SK-N-SH (cell line): ENCODE results near the gene PPT2. TPM values are rescaled to one million over a fixed set of nuclear protein-coding genes. Genes with fewer than 3 reads are reported as not detected.

Experiments
- ELF1 ChIP-seq: IDR thresholded peaks from 2 replicates; pipeline ENCODE4 v1.4.0; 2012
- GABPA ChIP-seq: IDR thresholded peaks from 2 replicates; pipeline ENCODE4 v1.4.0; 2012; ENCODE audit warnings: low read depth, mild to moderate bottlenecking
- GATA2 ChIP-seq: sonication (generic); formaldehyde crosslinking; IDR thresholded peaks from 2 replicates; pipeline ENCODE4 v1.5.0; 2020; ENCODE audit warnings: mild to moderate bottlenecking, missing genetic modification reagents
- RAD21 ChIP-seq: IDR thresholded peaks from 2 replicates; pipeline ENCODE4 v1.6.1; 2012; ENCODE audit warnings: mild to moderate bottlenecking, low read length
- RCOR1 ChIP-seq: fragments of 150-350 bp; IDR thresholded peaks from 2 replicates; pipeline ENCODE4 v1.6.1; 2017; ENCODE audit warnings: antibody characterized with exemption, low read length
- RXRA ChIP-seq: IDR thresholded peaks from 2 replicates; pipeline ENCODE4 v1.4.0; 2012; ENCODE audit warnings: low read depth, mild to moderate bottlenecking, borderline replicate concordance
- SIN3A ChIP-seq: IDR thresholded peaks from 2 replicates; pipeline ENCODE4 v1.6.1; 2012; ENCODE audit warnings: low read depth, mild to moderate bottlenecking, low read length, moderate library complexity, borderline replicate concordance
- TEAD4 ChIP-seq: IDR thresholded peaks from 2 replicates; pipeline ENCODE4 v1.4.0; 2012; ENCODE audit warnings: mild to moderate bottlenecking, borderline replicate concordance; ENCODE audit not compliant: insufficient read depth
- polyA plus RNA-seq, 3 experiments: library from polyadenylated mRNA; depleted of rRNA; stranded (reverse); fragments of >200 nt; gene quantifications; 2 replicates each; pipeline ENCODE4 v1.2.3, GENCODE V29; 2012
- TF ChIP-seq, protein P1 (sequence below): fragments of 150-350 bp; IDR thresholded peaks from 2 replicates; pipeline ENCODE4 v1.6.1; 2017; ENCODE audit warnings: antibody characterized with exemption, low read length, low read depth, borderline replicate concordance
- TF ChIP-seq, protein P2 (sequence below): fragments of 150-350 bp; IDR thresholded peaks from 2 replicates; pipeline ENCODE4 v1.6.1; 2016; ENCODE audit warnings: mild to moderate bottlenecking, low read depth, low read length
- TF ChIP-seq, protein P3 (sequence below): IDR thresholded peaks from 2 replicates; pipeline ENCODE4 v1.4.0; 2012; ENCODE audit warnings: low read depth, borderline replicate concordance
- TF ChIP-seq, protein P4 (sequence below): IDR thresholded peaks from 2 replicates; pipeline ENCODE4 v1.4.0; 2012; ENCODE audit warnings: low read depth
- TF ChIP-seq, protein P5 (sequence below): IDR thresholded peaks from 2 replicates; pipeline ENCODE4 v1.6.1; 2012; ENCODE audit warnings: mild to moderate bottlenecking, low read depth, low read length, moderate library complexity

Gene PPT2
- polyA plus RNA-seq, 1 of the 3 experiments (the other 2 are of a cell fraction): 32.7 TPM

DNA sequence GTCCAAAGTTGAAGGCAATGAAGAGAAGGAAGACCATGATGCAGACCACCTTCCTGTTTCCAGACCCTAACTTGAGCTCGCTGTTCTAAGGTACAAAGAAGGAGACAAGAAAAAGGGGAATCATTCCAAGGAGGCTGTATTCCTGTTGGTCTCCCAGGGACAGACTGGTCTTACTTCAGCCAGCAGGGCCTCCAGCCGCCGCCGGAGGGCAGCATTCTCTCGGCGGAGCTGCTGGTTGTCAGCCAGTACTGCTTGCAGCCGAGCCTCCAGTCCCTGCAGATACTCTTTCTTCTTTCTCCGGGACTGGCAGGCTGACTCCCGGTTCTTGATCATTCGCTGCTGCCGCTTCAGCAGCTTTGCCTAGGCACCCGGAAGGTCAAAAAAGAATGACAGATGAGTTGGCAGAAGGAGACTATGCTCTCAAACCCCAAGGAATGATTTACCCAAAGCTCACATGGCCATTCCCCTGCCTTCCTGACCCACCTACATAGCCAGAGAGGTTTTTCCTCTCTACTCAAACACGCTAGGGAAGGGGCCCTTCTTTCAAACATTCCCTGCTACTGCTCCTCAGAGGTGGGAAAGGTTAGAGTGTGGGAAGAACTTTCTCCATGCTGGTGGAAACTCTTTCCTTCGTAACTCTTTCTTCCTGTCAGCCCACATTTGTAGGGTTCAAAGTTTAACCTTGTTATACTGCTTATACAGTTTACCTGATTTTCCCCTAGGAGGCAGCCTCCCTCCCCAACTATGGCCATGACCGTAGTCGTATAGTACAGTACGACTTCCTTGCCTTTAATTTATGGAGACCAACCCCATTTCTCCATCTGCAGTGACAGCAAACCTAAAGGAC is 34.9 kb upstream of the PPT2 start (continued):
- TF ChIP-seq GATA2: no peak
- no peak for TF ChIP-seq GABPA
- TF ChIP-seq, protein P1, sequence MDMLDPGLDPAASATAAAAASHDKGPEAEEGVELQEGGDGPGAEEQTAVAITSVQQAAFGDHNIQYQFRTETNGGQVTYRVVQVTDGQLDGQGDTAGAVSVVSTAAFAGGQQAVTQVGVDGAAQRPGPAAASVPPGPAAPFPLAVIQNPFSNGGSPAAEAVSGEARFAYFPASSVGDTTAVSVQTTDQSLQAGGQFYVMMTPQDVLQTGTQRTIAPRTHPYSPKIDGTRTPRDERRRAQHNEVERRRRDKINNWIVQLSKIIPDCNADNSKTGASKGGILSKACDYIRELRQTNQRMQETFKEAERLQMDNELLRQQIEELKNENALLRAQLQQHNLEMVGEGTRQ: no peak
- TF ChIP-seq, protein P2, sequence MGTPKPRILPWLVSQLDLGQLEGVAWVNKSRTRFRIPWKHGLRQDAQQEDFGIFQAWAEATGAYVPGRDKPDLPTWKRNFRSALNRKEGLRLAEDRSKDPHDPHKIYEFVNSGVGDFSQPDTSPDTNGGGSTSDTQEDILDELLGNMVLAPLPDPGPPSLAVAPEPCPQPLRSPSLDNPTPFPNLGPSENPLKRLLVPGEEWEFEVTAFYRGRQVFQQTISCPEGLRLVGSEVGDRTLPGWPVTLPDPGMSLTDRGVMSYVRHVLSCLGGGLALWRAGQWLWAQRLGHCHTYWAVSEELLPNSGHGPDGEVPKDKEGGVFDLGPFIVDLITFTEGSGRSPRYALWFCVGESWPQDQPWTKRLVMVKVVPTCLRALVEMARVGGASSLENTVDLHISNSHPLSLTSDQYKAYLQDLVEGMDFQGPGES: no peak
- no peak for TF ChIP-seq TEAD4
- TF ChIP-seq, protein P3, sequence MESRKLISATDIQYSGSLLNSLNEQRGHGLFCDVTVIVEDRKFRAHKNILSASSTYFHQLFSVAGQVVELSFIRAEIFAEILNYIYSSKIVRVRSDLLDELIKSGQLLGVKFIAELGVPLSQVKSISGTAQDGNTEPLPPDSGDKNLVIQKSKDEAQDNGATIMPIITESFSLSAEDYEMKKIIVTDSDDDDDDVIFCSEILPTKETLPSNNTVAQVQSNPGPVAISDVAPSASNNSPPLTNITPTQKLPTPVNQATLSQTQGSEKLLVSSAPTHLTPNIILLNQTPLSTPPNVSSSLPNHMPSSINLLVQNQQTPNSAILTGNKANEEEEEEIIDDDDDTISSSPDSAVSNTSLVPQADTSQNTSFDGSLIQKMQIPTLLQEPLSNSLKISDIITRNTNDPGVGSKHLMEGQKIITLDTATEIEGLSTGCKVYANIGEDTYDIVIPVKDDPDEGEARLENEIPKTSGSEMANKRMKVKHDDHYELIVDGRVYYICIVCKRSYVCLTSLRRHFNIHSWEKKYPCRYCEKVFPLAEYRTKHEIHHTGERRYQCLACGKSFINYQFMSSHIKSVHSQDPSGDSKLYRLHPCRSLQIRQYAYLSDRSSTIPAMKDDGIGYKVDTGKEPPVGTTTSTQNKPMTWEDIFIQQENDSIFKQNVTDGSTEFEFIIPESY: no peak
- TF ChIP-seq RXRA: no peak
- peak; percentile 90 for TF ChIP-seq RAD21
- TF ChIP-seq ELF1: no peak
- peak; percentile 65; the same call in 1 of the 2 replicates for TF ChIP-seq SIN3A
- TF ChIP-seq, protein P4, sequence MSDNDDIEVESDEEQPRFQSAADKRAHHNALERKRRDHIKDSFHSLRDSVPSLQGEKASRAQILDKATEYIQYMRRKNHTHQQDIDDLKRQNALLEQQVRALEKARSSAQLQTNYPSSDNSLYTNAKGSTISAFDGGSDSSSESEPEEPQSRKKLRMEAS: no peak
- TF ChIP-seq, protein P5, sequence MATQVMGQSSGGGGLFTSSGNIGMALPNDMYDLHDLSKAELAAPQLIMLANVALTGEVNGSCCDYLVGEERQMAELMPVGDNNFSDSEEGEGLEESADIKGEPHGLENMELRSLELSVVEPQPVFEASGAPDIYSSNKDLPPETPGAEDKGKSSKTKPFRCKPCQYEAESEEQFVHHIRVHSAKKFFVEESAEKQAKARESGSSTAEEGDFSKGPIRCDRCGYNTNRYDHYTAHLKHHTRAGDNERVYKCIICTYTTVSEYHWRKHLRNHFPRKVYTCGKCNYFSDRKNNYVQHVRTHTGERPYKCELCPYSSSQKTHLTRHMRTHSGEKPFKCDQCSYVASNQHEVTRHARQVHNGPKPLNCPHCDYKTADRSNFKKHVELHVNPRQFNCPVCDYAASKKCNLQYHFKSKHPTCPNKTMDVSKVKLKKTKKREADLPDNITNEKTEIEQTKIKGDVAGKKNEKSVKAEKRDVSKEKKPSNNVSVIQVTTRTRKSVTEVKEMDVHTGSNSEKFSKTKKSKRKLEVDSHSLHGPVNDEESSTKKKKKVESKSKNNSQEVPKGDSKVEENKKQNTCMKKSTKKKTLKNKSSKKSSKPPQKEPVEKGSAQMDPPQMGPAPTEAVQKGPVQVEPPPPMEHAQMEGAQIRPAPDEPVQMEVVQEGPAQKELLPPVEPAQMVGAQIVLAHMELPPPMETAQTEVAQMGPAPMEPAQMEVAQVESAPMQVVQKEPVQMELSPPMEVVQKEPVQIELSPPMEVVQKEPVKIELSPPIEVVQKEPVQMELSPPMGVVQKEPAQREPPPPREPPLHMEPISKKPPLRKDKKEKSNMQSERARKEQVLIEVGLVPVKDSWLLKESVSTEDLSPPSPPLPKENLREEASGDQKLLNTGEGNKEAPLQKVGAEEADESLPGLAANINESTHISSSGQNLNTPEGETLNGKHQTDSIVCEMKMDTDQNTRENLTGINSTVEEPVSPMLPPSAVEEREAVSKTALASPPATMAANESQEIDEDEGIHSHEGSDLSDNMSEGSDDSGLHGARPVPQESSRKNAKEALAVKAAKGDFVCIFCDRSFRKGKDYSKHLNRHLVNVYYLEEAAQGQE: no peak
- 0 out of 2 replicates have a peak, but pooled peaks have one; percentile 28 for TF ChIP-seq RCOR1
